Cardiac atrium fibroblast (primary cell): Measurements from ENCODE around the gene OCEL1. TPM values are rescaled to one million over a fixed set of nuclear protein-coding genes. Genes with fewer than 3 reads are reported as not detected.

Experiments used
- total RNA-seq: library from RNA; depleted of rRNA; stranded (reverse); fragments of >200 nt; gene quantifications from 2 replicates; pipeline ENCODE4 v1.2.3, GENCODE V29; 2015

OCEL1 gene
- 6.2 and 6.7 TPM in 2 replicates for total RNA-seq

GRCh38 chr19:17226002-17226933 is at the start of gene OCEL1:
Gene OCEL1, plus strand, starts transcription at chr19:17226226. Its CDS starts 22 bp downstream, at chr19:17226248.

GRCh38 chr19:17215127-17215971 is 10.7 kb upstream of the OCEL1 start, which contains the start of gene USE1:
Gene USE1, plus strand, starts transcription at chr19:17215357. Its CDS starts 49 bp downstream, at chr19:17215406.

GRCh38 chr19:17245535-17245984 is 19.5 kb downstream of the OCEL1 start, which contains the start of gene NR2F6:
Gene NR2F6, minus strand, starts transcription at chr19:17245919. Its CDS starts 699 bp downstream, at chr19:17245220.

GRCh38 chr19:17264641-17264979 is 38.6 kb downstream of the OCEL1 start, which contains the start of gene USHBP1:
Gene USHBP1, minus strand, starts transcription at chr19:17264745. Its CDS starts 446 bp downstream, at chr19:17264299.

GRCh38 chr19:17266975-17267788 is 41.2 kb downstream of the OCEL1 start, which contains the start of gene BABAM1:
Gene BABAM1, plus strand, starts transcription at chr19:17267443. Its CDS starts 1,364 bp downstream, at chr19:17268807.

Other genes starting within 250 kb of the OCEL1 start
- 0.36 and 0.81 TPM in 2 replicates for gene CPAMD8, start 199.4 kb upstream of the OCEL1 start, total RNA-seq
- 2.4 and 3.8 TPM in 2 replicates for gene HAUS8, start 150.8 kb upstream of the OCEL1 start, total RNA-seq
- 39.5 and 53.3 TPM in 2 replicates for gene MYO9B, start 150.4 kb upstream of the OCEL1 start, total RNA-seq
- 19.9 and 31.4 TPM in 2 replicates for gene USE1, start 10.9 kb upstream of the OCEL1 start, total RNA-seq
- gene NR2F6, start 19.7 kb downstream of the OCEL1 start, total RNA-seq: 39.9 and 62.5 TPM in 2 replicates
- gene USHBP1, start 38.5 kb downstream of the OCEL1 start, total RNA-seq: 0.36 and 0.81 TPM in 2 replicates
- 64.3 and 84.5 TPM in 2 replicates for gene BABAM1, start 41.2 kb downstream of the OCEL1 start, total RNA-seq
- gene ANKLE1, start 55.7 kb downstream of the OCEL1 start, total RNA-seq: 0.49 TPM in 1 of 2 replicates, not detected in the other
- gene ABHD8, start 77.2 kb downstream of the OCEL1 start, total RNA-seq: 7.3 and 7.8 TPM in 2 replicates
- 45.9 and 70.3 TPM in 2 replicates for gene MRPL34, start 79.6 kb downstream of the OCEL1 start, total RNA-seq
- gene DDA1, start 83.3 kb downstream of the OCEL1 start, total RNA-seq: 25.3 and 47.7 TPM in 2 replicates
- 0.97 and 2.5 TPM in 2 replicates for gene ANO8, start 108.6 kb downstream of the OCEL1 start, total RNA-seq
- 12.5 and 16.7 TPM in 2 replicates for gene GTPBP3, start 111.3 kb downstream of the OCEL1 start, total RNA-seq
- 1.1 and 3.6 TPM in 2 replicates for gene PLVAP, start 151.1 kb downstream of the OCEL1 start, total RNA-seq
- not detected in 2 replicates for gene CCDC194, start 168.0 kb downstream of the OCEL1 start, total RNA-seq
- 1.6 TPM in 1 of 2 replicates, not detected in the other for gene BST2, start 179.4 kb downstream of the OCEL1 start, total RNA-seq
- gene MVB12A, start 193.8 kb downstream of the OCEL1 start, total RNA-seq: 92.5 and 110 TPM in 2 replicates
- not detected in 2 replicates for gene TMEM221, start 222.4 kb downstream of the OCEL1 start, total RNA-seq
- not detected in 2 replicates for gene NXNL1, start 234.7 kb downstream of the OCEL1 start, total RNA-seq
- 17.0 and 35.4 TPM in 2 replicates for gene SLC27A1, start 244.3 kb downstream of the OCEL1 start, total RNA-seq